GM04504 (cell line): ENCODE results near the gene OVAAL.
"Not testable (repeated sequence)": the region's sequence is repeated elsewhere in the genome, so short reads cannot be mapped to it uniquely, and the experiment has no call there.

Source experiments
- DNase-seq: peaks from one replicate; pipeline ENCODE4 v3.0.0-alpha.2; 2012; ENCODE audit warnings: low read depth

OVAAL gene

GRCh38 chr1:180540697-180541594, 17.8 kb upstream of the OVAAL start:
- DNase-seq = no peak

DNA sequence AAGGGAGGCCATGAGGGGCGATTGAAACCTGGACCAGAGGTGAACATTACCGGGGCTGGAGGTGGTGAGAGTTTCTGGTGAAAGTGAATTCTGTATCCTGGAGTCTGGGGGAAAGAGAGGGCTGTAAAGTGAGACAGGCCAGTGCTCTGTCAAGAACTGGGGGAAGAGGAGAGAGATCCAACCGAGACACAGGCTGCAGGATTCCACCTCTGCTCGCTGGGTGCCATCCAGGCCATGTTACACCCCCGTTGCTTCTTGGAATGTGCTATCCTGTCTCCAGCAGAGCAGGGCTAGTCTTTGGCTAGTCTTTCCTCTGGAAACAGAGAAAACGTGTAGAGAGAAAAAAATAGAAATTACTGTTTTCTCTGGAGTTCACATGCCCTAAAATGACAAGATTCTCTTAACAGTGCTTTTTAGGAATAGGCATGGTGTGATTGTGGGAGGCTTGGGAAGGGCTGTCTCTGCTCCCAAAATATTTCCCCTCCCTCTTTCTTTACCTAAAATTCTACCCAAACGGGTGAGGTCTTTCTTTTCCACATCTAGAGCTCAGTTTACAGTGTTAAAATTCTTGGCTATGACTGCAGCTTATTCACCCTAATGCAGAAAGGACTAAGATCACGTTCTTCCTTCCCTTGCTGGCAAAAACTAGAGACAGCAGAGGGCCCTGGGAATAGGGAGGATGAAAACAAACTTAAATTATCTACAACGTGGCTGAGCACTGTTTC, 16.5 kb upstream of the OVAAL start:
- no peak for DNase-seq

DNA sequence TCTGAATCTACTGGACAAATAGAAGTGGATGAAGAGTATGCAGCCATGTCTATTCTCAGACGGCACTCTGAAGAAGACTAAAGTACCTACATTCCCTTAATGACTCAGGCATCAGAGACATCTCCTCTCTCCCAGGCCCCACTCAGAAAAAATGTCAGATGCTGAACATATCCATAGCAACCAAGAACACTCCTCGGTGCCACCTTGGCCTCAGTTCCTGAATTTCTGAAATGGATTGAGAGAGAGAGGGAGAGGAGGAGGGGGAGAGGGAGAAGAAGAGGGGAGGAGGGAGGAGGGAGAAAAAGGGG, 16.0 kb upstream of the OVAAL start:
- no peak for DNase-seq

DNA sequence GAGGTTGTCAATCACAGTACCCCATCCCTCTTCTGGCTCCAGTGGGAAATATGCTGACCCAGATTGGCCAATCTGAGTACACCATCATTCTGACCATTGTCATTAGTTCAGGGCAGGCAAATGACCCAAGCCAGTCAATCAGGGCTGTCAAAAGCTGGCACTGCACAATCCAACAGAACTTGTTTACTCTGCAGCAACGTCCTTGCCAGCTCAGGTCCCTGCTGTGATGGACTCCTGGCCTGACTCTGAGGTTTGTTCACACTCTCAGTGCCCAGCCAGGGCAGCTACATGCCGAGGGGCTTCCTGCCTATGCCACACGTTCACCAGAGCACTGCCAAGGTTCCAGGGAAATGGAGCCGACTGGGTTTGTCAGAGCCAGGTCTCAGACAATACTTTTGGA, 14.7 kb upstream of the OVAAL start:
- no peak for DNase-seq

DNA sequence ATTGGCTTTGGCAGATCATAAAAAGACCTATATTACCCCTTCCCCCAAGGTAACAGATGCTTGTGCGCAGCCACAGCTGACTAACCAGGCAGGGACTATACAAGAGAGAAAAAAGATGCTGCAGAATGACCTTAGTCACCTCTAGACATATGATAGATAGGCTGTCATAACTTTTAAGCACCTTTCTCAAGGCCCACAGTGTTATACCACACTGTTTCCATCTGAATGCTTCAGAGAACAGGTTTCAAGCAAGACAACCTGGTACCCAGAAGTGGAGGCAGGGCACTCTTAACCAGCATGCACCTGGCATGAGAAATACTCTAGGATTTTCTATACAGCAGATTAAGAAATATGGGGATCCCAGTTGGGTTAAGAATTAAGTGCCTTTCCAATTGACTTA, 12.8 kb upstream of the OVAAL start:
- no peak for DNase-seq

DNA sequence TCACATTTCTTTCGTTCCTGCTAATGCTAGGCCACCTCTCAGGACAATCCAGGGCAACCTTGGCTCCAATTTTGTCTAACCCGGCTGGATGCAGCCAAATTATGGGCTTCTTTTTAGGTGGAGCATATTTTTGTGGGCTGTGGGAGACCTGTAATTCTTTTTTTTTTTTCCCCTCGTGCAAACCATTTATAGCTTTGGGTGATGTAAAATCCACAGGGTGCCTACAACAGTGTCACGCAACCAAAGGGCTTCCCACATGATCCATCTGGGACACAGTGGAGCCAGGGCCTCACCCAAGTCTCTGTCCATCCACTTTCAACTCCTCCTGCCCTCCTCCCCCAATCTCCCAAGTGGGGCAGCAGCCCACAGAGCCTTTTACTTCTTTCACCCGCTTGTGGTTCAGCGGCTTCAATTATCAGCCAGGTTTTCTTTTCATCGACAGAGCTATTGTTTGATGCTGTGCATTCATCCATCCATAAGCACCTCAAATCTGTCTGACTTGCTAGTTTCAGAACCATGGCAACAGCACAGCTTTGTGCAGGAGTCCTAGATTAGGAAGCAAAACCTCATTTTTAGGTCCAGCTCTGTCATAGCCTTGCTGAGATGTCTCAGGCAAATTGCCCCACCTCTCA, 10.0 kb upstream of the OVAAL start:
- no peak for DNase-seq

GRCh38 chr1:180549770-180550169, 9.0 kb upstream of the OVAAL start:
- not testable (repeated sequence) for DNase-seq

GRCh38 chr1:180550241-180550640, 8.5 kb upstream of the OVAAL start:
- DNase-seq = no peak

GRCh38 chr1:180551997-180552396, 6.8 kb upstream of the OVAAL start:
- DNase-seq = no peak

DNA sequence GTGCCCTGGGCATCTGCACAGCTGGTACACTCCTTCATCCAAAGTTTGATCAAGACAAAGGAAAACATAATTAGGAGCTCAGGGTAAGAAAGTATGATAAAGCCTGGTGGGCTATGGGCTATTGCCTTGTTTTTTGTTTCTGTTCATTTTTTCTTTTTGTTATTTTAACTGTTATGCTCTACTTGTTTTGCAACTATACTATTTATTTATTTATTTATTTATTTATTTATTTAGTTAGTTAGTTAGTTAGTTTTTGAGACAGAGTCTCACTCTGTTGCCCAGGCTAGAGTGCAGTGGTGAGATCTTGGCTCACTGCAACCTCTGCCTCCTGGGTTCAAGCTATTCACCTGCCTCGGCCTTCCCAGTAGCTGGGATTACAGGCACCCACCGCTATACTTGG, 5.7 kb upstream of the OVAAL start:
- DNase-seq = not testable (repeated sequence)

DNA sequence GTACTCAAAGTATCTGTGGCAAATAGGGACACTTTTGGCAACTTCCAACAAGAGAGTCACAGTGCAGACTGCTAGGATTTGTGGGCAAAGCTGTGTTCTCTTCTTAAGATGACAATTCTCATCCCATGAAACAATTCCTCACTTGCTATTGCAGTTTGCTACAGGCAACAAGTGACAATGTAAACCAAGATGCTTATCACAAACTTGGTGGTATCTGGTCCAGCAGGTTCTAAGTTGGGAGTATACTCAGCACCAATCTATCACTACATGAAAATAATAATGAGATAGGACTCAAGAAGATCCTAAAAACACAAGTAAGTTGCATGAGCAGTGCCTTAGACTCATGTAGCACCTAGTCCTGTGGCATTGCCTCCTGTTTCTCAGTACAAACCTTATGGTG, 3.4 kb upstream of the OVAAL start:
- DNase-seq = no peak

DNA sequence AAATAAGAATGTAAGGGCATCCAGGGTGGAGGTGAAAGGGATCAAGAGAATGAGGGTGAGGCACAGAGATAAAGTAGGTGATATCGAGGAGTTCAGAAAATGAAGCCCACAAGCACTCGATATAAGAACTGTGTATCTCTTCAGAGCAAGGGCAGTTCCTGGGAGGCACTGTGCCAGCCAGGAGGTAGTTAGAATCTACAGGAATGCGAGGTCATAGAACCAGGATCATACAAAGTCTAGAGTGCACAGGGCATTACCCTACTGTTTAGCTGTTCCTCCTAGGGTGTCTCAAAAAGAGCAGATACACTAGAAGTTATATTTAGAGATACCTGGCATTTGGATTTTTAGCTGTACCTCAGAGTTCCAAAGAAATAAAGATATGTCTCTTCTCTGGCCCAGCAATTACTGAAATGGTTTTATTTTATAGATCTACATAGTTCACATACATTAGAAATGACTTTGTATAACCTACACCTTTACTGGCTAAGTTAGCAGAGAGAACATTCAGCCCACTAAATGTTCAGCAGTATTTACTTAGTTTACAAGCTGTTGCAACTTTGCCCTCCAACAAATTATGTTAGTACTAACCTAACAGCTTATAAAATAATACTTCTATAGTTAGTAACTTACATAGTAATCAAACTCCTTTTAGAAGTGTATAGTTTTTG, 1.6 kb downstream of the OVAAL start:
- DNase-seq = no peak

- no peak for DNase-seq
These were observed 2.3 kb downstream of the OVAAL start for GRCh38 chr1:180560868-180561600.

DNA sequence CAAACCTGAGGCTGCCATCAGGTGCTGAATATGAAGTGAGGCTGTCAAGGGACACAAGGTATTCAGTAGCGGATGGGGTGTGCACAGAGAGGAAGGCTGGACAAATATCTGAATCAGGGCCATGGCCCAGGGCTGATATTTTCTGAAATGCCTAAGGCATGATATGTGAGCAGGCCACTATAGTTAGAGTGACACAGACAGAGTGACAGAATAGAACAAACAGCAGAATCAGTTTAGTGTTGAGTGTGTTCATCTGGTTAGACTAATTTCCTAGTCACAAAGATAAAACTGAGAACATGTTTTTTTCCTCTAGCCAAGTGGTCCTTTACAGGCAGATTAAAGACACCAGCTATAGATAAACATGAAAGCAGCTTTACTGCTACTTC, 3.9 kb downstream of the OVAAL start:
- no peak for DNase-seq

DNA sequence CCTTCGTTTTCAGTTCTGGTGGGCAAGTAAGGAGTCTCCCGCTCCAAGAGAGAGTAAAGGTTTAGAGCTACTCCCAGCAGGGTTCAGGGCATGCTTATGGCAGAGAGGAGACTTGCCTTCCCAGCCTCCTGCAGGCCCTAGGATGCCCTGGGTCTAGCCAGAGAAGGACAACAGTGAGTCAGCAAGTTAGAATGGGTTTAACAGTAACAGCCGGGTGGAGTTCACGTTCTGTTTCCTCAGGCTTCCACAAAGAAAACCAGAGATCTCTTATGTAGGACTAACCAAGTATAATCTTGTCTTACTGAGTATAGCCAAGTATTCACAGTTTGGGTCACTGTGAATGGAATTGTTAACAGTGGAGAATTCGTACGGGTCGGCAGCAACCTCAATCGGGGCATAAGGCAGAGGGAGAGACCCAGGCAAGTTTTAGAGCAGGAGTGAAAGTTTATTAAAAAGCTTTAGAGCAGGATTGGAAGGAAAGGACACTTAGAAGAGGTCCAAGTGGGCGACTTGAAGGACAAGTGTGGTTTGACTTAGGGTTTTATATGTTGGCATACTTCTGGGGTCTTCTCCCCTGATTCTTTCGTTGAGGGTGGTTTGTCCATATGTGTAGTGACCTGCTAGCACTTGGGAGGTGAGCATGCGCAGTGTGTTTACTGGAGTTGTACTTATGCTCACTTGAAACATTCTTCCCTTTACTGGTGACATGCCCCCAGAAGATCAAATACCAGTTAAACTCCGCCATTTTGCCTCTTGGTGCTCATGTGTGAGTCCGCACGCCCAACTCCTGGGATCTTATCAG, 4.5 kb downstream of the OVAAL start:
- DNase-seq = no peak

- DNase-seq = no peak
These were observed 6.5 kb downstream of the OVAAL start for GRCh38 chr1:180565121-180565871.

- DNase-seq = no peak
These were observed 7.3 kb downstream of the OVAAL start for GRCh38 chr1:180566026-180566425.

GRCh38 chr1:180566495-180566894, 7.7 kb downstream of the OVAAL start:
- no peak for DNase-seq

- DNase-seq = no peak
These were observed 8.9 kb downstream of the OVAAL start for GRCh38 chr1:180567654-180568053.

GRCh38 chr1:180568184-180568583, 9.4 kb downstream of the OVAAL start:
- no peak for DNase-seq
